H4 (cell line): Measurements from ENCODE around the gene POLR2E. TPM values are rescaled to one million over a fixed set of nuclear protein-coding genes. Genes with fewer than 3 reads are reported as not detected.

ENCODE experiments used
- DNase-seq: peaks from one replicate; pipeline ENCODE4 v3.0.0-alpha.2; 2015; ENCODE audit warnings: low spot score
- total RNA-seq: library from RNA; depleted of rRNA; stranded (reverse); fragments of >200 nt; shearing (Covaris generic); gene quantifications from 2 replicates; pipeline ENCODE4 v1.2.3, GENCODE V29; 2014; rRNA removed

POLR2E gene
- total RNA-seq, 1 experiment from 2014 or later: 237 TPM

DNA sequence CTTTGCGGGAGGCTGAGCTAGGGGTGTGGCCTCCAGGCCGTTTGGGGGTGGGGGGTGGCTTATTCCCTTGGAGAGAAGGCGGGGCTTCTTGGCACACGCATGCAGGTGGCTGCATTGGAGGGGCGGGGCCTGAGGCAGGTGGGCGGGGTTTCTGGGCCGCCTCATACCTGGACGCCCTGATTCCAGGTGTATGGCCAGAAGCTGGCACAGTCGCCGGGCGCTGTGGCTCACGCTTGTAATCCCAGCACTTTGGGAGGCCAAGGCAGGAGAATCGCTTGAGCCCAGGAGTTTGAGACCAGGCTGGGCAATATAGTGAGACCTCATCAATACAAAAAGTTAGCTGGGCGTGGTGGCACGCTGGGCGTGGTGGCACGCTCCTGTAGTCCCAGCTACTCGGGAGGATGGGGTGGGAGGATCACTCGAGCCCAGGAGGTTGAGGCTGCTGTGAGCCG is 47.5 kb downstream of the POLR2E start:
- no peak for DNase-seq

DNA sequence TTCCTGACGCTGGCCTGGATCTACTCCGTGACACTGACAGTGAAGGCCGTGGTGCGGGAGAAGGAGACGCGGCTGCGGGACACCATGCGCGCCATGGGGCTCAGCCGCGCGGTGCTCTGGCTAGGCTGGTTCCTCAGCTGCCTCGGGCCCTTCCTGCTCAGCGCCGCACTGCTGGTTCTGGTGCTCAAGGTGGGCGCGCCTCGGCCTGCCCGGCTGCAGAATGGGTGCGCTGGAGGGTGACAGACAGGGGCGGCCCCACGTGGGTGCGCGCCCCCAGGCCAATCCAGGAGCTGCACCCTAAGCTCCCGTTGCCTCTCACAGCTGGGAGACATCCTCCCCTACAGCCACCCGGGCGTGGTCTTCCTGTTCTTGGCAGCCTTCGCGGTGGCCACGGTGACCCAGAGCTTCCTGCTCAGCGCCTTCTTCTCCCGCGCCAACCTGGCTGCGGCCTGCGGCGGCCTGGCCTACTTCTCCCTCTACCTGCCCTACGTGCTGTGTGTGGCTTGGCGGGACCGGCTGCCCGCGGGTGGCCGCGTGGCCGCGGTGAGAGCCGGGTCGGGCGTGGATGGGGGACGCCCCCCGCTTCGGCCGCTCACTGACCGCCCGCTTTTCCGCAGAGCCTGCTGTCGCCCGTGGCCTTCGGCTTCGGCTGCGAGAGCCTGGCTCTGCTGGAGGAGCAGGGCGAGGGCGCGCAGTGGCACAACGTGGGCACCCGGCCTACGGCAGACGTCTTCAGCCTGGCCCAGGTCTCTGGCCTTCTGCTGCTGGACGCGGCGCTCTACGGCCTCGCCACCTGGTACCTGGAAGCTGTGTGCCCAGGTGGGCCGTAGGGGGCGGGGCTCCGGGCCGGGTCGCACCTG is 48.1 kb downstream of the POLR2E start:
- DNase-seq: no peak

DNA sequence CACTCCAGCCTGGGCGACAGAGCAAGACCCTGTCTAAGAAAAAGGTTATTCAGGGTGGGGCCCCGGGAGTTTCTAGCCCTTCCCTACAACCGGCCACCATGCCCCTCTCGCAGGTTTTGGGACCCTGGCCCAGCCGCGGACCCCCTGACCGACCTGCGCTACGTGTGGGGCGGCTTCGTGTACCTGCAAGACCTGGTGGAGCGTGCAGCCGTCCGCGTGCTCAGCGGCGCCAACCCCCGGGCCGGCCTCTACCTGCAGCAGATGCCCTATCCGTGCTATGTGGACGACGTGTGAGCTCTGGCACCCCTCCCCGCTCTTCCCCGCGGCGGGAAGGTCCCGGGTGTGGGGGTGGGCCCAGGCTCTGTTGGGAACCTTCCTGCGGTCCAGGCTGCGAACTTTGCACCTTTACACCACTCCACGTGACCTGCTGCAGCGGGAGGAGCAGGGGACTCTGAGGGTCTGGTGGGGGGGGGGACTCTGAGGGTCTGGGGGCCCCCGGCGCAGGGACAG is 49.0 kb downstream of the POLR2E start:
- no peak for DNase-seq

DNA sequence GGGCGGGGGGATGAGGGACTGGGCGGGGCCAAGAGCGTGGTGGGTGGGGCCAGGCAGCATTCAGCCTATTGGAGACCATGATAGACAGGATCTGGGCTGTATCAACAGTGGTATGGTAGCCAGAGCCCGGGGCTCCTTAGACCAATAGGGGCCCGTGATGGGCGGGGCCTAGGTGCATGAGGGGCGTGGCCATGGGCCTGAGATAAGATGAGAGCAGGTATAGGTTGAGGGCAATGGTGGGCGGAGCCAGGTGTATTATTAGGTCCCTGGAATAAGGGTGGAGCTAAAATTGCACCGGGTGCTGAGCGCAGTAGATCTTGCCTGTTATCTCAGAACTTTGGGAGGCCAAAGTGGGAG is 50.0 kb downstream of the POLR2E start:
- no peak for DNase-seq

DNA sequence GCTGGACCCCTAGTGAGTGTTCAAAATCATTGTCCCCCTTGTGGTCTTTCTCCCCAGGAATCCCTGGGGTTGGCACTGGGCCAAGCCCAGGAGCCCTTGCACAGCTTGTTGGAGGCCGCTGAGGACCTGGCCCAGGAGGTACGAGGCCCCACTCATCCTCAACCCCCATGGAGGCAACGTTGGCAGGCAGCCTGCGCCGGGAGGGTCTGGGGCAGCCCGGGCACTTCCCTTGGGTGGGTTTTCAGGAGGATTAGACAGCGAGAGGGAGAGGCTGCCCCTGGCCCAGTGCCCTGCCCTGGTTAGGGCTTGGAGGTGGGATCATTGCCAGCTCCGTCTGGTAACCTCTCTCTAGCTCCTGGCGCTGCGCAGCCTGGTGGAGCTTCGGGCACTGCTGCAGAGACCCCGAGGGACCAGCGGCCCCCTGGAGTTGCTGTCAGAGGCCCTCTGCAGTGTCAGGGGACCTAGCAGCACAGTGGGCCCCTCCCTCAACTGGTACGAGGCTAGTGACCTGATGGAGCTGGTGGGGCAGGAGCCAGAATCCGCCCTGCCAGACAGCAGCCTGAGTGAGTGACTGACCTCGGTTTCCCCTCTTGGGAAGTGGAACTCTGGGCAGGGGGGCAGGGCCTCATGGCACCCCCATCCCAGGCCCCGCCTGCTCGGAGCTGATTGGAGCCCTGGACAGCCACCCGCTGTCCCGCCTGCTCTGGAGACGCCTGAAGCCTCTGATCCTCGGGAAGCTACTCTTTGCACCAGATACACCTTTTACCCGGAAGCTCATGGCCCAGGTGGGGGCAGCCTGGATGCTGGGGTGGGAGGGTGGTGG is 52.3 kb downstream of the POLR2E start:
- DNase-seq: no peak

DNA sequence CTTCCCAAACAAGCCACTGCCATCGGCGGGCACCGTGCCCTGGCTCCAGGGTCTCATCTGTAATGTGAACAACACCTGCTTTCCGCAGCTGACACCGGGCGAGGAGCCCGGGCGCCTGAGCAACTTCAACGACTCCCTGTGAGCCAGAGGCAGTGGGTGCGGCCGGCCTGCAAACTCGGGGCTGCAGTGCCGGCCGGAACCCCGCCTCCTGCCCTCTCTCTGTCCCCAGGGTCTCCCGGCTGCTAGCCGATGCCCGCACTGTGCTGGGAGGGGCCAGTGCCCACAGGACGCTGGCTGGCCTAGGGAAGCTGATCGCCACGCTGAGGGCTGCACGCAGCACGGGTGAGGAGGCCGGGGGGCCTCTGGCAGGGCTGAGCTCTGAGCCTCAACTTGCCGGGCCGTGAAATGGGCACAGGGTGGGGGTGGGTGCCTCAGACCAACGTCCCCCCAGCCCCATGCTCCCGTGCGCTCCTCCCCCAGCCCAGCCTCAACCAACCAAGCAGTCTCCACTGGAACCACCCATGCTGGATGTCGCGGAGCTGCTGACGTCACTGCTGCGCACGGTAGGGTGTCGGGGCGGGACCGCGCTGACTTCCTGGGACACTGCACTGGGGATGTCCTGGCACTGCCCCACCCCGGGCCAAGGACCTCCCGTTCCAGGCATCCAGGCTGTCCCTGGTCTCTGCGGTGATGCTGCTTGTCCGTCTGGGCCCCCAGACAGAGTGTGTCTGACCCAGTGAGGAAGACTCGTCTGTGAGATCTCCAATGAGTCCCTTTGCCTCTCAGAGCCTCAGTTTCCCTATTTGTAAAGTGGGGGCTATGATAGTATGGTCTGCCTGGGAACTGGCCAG is 53.1 kb downstream of the POLR2E start:
- no peak for DNase-seq

DNA sequence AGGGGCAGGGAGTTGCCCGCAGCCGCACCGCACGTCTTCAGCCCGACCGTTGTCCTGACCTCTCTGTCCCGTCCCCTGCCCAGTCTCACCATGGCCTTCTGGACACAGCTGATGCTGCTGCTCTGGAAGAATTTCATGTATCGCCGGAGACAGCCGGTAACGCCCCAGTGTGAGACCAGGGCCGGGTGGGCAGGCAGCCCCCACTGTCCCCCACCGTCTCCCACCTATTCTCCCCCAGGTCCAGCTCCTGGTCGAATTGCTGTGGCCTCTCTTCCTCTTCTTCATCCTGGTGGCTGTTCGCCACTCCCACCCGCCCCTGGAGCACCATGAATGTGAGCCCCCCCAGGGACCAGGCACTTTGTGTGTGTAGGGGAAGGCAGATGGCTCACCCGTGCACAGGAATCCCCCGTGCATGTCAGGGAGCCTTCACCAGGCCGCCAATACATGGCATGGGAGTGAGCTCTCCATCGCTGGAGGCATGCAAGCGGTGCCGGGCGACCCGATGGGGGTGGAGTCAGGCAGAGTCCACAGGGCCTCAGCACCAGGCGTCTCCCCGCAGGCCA is 53.8 kb downstream of the POLR2E start:
- DNase-seq: no peak

DNA sequence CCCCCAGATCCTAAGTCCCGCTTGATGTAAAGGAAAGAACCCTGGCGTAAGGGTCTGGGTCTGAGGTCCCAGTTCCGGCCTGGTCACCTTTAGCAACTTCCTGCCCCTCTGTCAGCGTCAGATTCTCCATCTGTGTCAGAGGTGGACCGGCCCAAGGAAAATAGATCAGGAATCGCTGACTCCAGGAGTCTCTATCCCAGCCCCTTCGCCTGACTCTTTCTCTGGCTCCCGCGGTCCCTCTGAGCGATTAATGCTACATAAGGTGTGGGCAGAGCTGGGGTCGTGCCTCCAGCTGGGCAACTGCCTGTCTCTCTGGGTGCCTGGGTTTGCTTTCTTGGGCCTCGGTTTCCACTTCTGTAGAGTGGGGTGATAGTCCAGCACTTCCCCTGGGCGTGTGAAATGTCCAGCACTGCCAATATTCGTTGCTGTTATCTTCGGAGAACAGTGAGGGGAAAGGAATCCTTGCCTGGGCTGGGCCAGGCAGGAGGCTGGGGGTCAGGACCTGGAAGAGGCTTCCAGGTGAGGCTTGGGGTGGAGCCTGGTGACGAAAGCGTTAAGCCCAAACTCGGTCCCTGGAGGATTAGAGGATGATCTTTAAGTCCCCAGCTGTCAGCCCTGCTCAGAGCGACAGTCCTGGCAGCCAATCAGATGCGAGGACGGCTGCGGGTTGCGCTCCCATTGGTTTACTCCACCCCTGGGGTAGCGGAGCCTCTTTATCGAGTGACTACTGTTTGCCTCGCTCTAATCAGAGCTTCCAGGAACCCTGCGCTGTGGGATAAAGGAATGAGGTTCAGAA is 54.5 kb downstream of the POLR2E start:
- DNase-seq: peak; percentile 74

DNA sequence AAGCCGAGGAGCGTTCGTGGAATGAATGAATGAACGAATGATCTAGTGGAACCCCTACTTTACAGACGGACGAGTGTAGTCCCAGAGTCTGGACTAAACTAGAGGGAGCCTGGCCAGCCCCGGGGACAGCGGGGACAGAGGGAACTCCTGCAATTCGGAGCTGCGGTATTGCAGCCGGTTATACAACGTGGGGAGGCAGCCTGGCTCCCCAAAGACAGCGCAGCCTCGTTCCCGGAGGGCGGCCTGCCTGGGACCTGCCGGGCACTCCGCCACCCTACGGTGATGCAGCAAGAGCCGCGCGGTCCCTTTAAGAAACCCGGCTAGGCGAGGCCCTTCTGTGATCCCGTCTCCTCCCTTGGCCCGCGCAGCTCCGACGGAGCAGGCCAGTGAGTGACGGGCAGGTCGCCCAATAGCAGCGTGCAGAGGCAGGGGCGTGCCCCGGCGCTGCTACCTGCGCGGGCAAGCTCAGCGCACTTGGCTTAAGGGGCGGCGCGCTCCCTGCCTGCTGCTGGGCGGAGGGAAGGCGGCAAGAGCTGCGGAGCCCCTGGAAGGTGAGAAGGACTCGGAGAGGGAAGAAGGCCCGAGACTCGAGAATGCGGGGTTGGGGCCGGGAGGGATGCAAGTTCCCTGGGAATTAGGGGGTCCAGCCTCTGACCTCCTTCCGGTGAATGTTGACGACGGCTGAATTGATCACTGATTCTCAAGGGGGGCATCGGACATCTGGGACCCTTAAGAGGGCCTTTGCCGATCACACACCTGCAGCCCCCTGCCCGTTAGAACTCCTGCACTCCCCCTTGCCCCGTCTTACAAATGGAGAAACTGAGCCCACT is 55.3 kb downstream of the POLR2E start, which contains the start of gene ABCA7:
Gene ABCA7 (plus strand): TSS at position 462 of the 830 bp plus-strand sequence. CDS start 1,255 bp downstream, outside the sequence.
- DNase-seq: peak; percentile 97

DNA sequence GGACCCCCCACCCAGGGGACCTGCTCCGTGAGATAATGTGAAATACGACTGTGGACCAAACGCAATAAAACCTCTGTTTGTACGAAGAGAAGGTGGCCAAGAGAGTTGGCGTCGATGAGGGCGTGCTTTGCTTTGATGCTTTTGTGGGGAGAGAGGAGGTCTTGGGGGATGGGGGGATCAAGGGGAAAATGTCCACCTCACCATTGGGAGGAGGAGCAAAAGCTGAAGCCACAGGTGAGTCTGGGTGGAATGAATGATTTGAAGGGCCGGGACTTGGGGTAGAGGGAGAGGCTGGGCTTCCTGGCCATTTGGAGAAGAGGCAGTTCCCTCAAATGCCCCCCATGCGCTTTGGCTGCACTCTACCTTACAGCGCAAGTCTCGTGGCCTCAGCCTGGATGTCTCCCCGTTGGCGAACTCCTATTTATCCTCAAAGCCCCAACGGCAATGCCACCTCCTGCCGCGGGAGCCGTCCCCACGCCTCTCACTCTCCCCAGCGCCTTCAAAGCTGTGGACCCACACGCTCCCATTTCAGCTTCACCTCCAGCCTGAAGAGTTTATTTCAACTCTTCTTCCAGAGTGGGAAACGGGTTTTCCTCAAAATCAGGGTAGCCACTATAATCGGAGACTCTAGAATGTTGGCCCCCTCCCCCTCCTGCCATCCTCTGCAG is 56.1 kb downstream of the POLR2E start:
- DNase-seq: no peak

DNA sequence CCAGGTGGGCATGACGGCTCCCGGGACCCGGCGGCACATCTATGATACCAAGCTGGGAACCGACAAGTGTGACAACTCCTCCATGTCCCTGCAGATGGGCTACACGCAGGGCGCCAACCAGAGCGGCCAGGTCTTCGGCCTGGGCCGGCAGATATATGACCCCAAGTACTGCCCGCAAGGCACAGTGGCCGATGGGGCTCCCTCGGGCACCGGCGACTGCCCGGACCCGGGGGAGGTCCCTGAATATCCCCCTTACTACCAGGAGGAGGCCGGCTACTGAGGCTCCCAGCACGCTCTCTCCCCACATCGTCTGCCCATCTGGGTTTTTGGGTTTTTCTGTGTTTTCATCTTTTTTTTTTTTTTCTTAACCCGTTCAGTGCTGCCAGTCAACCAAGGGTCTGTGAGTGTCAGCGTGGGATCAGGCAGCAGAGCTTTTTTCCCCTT is 57.5 kb downstream of the POLR2E start:
- DNase-seq: no peak

Other genes starting within 250 kb of the POLR2E start
- not detected in 2 replicates for gene ELANE, start 243.1 kb downstream of the POLR2E start, total RNA-seq
- gene CFD, start 235.7 kb downstream of the POLR2E start, total RNA-seq: 2.3 and 3.5 TPM in 2 replicates
- 16.6 and 27.4 TPM in 2 replicates for gene MED16, start 202.2 kb downstream of the POLR2E start, total RNA-seq
- not detected in 2 replicates for gene RNU6-9, start 201.9 kb downstream of the POLR2E start, total RNA-seq
- 20.3 and 26.8 TPM in 2 replicates for gene R3HDM4, start 182.2 kb downstream of the POLR2E start, total RNA-seq
- gene KISS1R, start 178.0 kb downstream of the POLR2E start, total RNA-seq: not detected in 2 replicates
- gene ARID3A, start 169.3 kb downstream of the POLR2E start, total RNA-seq: 2.3 and 9.0 TPM in 2 replicates
- 61.9 and 77.2 TPM in 2 replicates for gene WDR18, start 111.0 kb downstream of the POLR2E start, total RNA-seq
- 0.23 TPM in 1 of 2 replicates, not detected in the other for gene GRIN3B, start 95.0 kb downstream of the POLR2E start, total RNA-seq
- 57.0 and 72.5 TPM in 2 replicates for gene TMEM259, start 74.3 kb downstream of the POLR2E start, total RNA-seq
- gene RNU6-2, start 73.9 kb downstream of the POLR2E start, total RNA-seq: not detected in 2 replicates
- gene CNN2, start 68.8 kb downstream of the POLR2E start, total RNA-seq: 111 and 123 TPM in 2 replicates
- gene ABCA7, start 55.3 kb downstream of the POLR2E start, total RNA-seq: 2.9 and 3.6 TPM in 2 replicates
- gene ARHGAP45, start 28.2 kb downstream of the POLR2E start, total RNA-seq: 2.4 and 3.2 TPM in 2 replicates
- 470 and 493 TPM in 2 replicates for gene GPX4, start 8.6 kb upstream of the POLR2E start, total RNA-seq
- gene SBNO2, start 78.9 kb upstream of the POLR2E start, total RNA-seq: 8.6 and 14.8 TPM in 2 replicates
- 17.4 and 28.7 TPM in 2 replicates for gene STK11, start 110.4 kb upstream of the POLR2E start, total RNA-seq
- gene CBARP, start 142.6 kb upstream of the POLR2E start, total RNA-seq: 0.37 and 1.2 TPM in 2 replicates
- 34.9 and 37.0 TPM in 2 replicates for gene ATP5F1D, start 146.4 kb upstream of the POLR2E start, total RNA-seq
- gene MIDN, start 153.2 kb upstream of the POLR2E start, total RNA-seq: 2.4 and 4.2 TPM in 2 replicates
- 196 and 197 TPM in 2 replicates for gene CIRBP, start 174.0 kb upstream of the POLR2E start, total RNA-seq
- gene FAM174C, start 180.2 kb upstream of the POLR2E start, total RNA-seq: 49.8 and 59.5 TPM in 2 replicates
- gene EFNA2, start 190.5 kb upstream of the POLR2E start, total RNA-seq: 1.0 and 3.3 TPM in 2 replicates